HG02840 (cell line): Measurements from ENCODE around the gene SPATA46.

Experiments
- ATAC-seq: cut with Tn5 transposase; IDR thresholded peaks from one replicate; pipeline ENCODE4 v1.9.1; 2021; ENCODE audit warnings: mild to moderate bottlenecking, moderate library complexity, moderate number of reproducible peaks; ENCODE audit not compliant: unreplicated experiment, low FRiP score

SPATA46 gene

GRCh38 chr1:162391790-162392563, 15.3 kb upstream of the SPATA46 start:
- ATAC-seq: no peak

GRCh38 chr1:162390396-162391185, 13.9 kb upstream of the SPATA46 start:
- no peak for ATAC-seq

- no peak for ATAC-seq
These were observed 13.3 kb upstream of the SPATA46 start for GRCh38 chr1:162389971-162390370.

- no peak for ATAC-seq
These were observed 12.6 kb upstream of the SPATA46 start for GRCh38 chr1:162389021-162389818.

- ATAC-seq: no peak
These were observed 12.0 kb upstream of the SPATA46 start for GRCh38 chr1:162388615-162389014.

- no peak for ATAC-seq
These were observed 11.5 kb upstream of the SPATA46 start for GRCh38 chr1:162388083-162388594.

GRCh38 chr1:162387226-162388082, 10.8 kb upstream of the SPATA46 start:
- no peak for ATAC-seq

- no peak for ATAC-seq
These were observed 9.9 kb upstream of the SPATA46 start for GRCh38 chr1:162386292-162387225.

GRCh38 chr1:162385702-162386101, 9.0 kb upstream of the SPATA46 start:
- ATAC-seq: no peak

GRCh38 chr1:162385280-162385623, 8.6 kb upstream of the SPATA46 start:
- no peak for ATAC-seq

- no peak for ATAC-seq
These were observed 8.1 kb upstream of the SPATA46 start for GRCh38 chr1:162384601-162385279.

- ATAC-seq: no peak
These were observed 7.5 kb upstream of the SPATA46 start for GRCh38 chr1:162384116-162384515.

- no peak for ATAC-seq
These were observed 6.9 kb upstream of the SPATA46 start for GRCh38 chr1:162383516-162383915.

GRCh38 chr1:162383091-162383490, 6.4 kb upstream of the SPATA46 start:
- ATAC-seq: no peak

GRCh38 chr1:162381941-162382750, 5.5 kb upstream of the SPATA46 start:
- no peak for ATAC-seq

GRCh38 chr1:162381383-162381782, 4.7 kb upstream of the SPATA46 start, which contains the start of gene C1orf226:
TSS of gene C1orf226 (plus strand) at chr1:162381728. CDS start at chr1:162381902, 174 bp downstream.
- no peak for ATAC-seq

GRCh38 chr1:162380061-162380846, 3.6 kb upstream of the SPATA46 start:
- no peak for ATAC-seq
